Body of pancreas (tissue), 4 donors: Measurements from ENCODE around the gene ENO3.

Experiments used
- CTCF ChIP-seq, 7 experiments: fragments of 450-650 bp in 4 of 7; fragments of 200-600 bp in 3 of 7; sonication (generic) in 3 of 7; IDR thresholded peaks; one replicate each; pipeline ENCODE4 v1.5.1; 2016 to 2019; ENCODE audit warnings: antibody characterized with exemption in 7 of 7
- POLR2A ChIP-seq, 3 donors: fragments of 450-650 bp; IDR thresholded peaks; one replicate each; pipeline ENCODE4 v1.6.1; 2016; ENCODE audit warnings: antibody characterized with exemption in 3 of 3, mild to moderate bottlenecking in 2 of 3

DNA sequence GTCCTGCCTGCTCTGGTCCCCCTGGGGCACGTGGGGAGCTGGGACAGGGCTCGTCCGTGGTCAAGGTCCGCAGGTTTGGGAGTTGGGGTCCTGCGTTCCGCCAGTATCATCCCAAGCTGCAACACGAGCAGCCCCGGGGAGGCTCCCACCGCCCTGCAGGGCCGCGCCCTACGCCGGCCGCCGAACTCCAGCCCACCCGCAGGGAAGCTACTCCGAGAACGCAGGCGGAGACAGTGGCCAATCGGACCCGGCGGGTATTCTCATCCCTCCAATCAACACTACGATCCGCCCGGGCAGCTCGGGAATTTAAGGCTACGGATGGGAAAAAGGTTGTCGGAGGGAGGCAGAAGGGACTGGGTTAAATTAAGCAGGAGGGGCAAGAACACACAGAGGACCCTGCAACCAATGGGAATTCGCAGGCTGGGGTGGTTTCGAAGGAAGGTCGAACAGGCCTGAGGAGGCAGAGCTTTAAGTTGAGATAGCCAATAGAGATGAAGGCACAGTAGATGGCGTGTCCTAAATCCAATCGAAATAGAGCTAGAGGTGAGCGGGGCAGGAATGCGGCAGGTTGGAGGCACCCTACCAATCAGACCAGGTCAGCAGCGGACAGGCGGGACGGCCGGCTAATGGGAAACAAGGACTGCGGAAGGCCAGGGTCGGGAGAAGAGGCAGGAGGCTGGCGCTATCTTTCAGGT, 16.1 kb downstream of the ENO3 start:
- peak in 1 of 7 experiments; percentile 10 for TF ChIP-seq CTCF (IDR thresholded peaks at IDR 0.05)
- peak in 1 of 3 donors; percentile 23 for TF ChIP-seq POLR2A (IDR thresholded peaks at IDR 0.05)
